ENCODE measurements around the gene CCDC71L.

CCDC71L gene

GRCh38 chr7:106658316-106659165 is 2.4 kb downstream of the CCDC71L start:
- DNase-seq = no peak

GRCh38 chr7:106657085-106657991 is 3.6 kb downstream of the CCDC71L start:
- no peak for DNase-seq

- no peak for DNase-seq
Observed at GRCh38 chr7:106655703-106656498, 5.1 kb downstream of the CCDC71L start.

GRCh38 chr7:106653488-106653887 is 7.5 kb downstream of the CCDC71L start:
- DNase-seq = no peak

GRCh38 chr7:106652909-106653308 is 8.0 kb downstream of the CCDC71L start:
- no peak for DNase-seq

DNA sequence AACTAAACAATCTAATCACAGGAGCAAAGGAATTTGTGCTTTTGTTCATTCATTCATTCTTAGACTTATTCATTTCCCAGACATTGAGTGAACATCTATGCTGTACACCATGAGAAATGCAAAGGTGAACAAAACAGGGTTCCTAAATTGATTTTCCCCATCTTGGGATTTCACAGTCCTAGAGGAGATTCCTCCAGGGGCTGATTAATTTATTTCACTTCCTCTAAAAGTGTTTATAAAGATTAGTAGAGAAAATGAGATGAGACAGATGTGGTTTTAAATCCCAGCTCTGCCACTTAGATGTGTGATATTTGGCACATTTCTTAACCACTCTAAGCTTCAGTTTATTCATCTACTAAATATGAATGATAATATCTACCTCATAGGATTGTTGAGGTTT is 8.9 kb downstream of the CCDC71L start:
- no peak for DNase-seq

DNA sequence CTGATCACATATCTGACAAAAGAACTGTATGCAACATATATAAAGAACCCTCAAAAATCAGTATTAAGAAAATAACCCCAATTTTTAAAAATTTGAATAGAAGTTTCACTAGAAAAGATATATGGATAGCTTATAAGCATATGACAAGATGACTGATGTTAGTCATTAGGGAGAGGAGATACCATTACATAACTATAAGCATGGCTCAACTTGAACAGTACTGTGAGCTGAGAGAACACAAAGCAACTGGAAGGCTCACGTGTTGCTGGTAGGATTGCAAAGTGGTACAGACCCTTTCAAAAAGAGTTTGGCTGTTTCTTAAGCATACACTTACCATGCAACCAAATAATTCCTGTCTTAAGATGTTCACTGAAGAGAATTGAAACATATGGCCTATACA is 14.7 kb downstream of the CCDC71L start:
- no peak for DNase-seq

DNA sequence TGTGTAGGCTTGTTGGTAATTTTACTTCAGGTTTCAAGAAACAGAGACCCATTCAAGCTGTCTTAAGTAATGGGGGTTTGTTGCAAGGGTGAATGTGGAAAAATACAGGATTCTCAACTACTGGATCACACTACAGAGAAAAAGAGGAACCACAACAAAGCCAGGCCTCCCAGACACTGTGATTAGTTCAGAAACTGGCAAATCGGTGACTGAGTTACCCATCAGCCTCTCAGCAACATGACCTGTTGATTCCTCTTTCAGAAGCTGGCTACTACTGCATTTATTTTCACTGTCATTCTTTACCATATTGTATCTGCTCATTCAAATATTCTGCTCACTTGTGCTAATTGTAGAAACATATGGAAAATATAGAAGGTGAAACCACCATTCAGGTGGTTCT is 16.0 kb downstream of the CCDC71L start:
- DNase-seq = no peak

- DNase-seq = no peak
Observed at GRCh38 chr7:106643216-106644000, 17.6 kb downstream of the CCDC71L start.

DNA sequence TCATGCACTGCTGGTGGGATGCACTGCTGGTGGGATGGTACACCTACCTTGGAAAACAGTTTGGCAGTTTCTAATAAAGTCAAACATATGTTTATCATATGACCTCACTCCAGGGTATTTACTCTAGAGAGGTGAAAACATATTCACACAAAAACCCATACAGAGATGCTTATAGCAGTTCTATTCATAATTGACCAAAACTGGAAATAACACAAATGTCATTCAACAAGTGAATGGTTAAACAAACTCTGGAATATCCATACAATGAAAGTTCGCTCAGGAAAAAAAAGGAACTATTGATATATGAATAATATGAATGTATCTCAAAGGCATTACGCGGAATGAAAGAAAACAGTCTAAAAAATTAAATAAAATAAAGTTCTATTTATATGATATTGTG is 19.5 kb downstream of the CCDC71L start:
- no peak for DNase-seq

DNA sequence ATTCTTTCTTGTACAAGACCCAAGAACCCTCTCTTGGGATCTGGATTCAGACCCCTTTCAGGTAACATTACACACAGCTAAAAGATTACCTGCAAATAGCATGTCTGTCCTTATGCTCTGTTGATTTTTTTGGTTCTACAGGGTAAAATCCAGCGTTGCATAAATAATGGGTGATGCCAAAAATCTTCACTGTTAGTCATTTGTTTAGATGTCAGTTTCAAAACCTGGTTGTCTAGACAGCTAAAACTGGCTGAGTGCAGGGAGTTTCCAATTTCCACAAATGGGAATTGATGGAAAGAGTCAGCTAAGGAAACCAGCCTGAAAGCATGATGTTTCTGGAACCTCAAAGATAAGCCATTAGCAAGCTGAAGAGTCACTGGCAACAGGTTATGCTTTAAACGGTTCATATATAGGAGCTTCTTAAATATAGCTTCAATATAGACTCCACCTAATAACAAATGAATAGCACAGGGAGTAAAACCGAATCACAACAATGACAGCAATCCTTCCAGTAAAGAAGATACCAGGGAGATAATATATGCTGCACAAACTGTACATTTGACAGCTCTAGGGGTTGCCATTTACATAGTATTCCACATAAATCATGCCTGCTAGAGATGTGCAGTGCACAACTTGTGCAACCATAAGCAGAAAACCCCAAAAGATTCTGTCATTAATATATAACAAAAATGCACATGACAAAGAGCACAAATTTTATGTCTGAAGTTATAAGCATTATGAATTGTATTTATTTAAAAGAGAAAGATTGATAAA is 20.4 kb downstream of the CCDC71L start:
- DNase-seq = no peak

DNA sequence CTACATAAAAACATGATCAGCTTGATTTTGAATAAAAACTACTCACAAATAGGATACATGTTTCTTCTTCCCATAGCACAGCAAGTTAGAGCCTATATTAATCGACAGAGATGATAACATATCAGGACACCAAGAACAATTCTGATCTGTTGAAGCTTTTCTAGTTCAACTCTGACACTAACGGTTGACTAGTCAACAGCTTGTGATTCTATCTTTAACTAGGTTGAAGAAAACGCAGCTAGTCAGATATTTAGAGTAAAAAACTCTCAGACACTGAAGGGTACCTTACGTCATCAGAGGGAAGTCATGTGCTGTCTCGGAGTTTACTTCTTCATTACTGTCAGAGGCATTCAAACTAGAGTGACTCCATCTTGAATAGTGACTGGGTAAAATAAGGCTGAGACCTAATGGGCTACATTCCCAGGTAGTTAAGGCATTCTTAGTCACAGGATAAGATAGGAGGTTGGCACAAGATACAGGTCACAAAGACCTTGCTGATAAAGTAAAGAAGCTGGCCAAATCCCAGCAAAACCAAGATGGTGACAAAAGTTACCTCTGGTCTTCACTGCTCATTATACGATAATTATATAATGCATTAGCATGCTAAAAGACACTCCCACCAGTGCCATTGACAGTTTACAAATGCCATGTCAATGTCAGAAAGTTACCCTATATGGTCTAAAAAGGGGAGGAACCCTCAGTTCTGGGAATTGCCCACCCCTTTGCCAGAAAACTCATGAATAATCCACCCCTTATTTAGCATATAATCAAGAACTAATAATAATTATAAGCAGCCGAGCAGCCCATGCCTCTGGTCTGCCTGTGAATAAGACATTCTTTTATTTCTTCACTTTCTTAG is 21.3 kb downstream of the CCDC71L start:
- no peak for DNase-seq

DNA sequence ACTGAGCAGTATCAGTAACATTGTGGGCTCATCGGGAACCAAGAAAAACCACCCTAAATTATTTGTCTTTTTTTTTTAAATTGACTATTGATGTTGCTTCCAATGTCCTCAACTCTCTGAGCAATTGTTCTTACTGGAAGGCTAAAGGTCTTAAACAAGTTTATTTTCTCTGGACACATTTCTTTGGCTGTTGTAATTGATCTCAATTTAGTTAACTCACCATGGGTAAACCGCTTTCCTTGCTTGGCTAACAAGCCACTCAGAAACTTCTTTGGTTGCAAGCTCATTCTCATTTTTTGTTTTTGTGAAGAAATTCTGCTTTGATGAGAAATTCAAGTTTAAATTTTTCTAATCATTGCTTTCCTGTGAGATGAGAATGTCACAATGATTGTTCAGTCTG is 25.5 kb downstream of the CCDC71L start:
- DNase-seq = no peak

- no peak for DNase-seq
Observed at GRCh38 chr7:106634958-106635357, 26.0 kb downstream of the CCDC71L start.

DNA sequence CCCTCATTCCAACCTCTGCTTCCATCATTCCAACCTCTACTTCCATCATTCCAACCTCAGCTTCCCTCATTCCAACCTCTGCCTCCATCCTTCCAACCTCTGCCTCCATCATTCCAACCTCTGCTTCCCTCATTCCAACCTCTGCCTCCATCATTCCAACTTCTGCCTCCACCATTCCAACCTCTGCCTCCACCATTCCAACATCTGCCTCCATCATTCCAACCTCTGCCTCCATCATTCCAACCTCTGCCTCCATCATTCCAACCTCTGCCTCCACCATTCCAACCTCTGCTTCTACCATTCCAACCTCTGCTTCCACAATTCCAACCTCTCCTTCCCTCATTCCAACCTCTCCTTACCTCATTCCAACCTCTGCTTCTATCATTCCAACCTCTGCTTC is 30.3 kb downstream of the CCDC71L start:
- DNase-seq = no peak

DNA sequence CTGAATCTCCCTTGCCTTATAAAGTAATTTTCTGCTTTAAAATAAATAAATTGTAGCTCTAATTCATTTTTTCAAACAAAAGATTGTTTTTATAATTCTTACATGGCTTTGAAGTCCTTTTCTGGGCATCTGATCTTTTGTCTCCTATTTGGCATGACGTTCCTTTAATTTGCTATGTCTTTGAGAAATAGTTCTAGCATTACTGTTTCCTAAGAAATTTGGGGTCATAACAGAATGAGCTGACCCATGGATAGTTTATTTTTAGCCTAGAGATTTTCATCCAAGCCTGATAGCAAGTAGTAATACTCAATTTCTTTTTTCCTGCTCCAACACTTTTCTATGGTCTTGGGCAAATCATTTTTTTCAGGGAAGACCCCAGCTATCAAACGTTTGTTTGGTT is 31.4 kb downstream of the CCDC71L start:
- no peak for DNase-seq

- no peak for DNase-seq
Observed at GRCh38 chr7:106626376-106627164, 34.4 kb downstream of the CCDC71L start.

DNA sequence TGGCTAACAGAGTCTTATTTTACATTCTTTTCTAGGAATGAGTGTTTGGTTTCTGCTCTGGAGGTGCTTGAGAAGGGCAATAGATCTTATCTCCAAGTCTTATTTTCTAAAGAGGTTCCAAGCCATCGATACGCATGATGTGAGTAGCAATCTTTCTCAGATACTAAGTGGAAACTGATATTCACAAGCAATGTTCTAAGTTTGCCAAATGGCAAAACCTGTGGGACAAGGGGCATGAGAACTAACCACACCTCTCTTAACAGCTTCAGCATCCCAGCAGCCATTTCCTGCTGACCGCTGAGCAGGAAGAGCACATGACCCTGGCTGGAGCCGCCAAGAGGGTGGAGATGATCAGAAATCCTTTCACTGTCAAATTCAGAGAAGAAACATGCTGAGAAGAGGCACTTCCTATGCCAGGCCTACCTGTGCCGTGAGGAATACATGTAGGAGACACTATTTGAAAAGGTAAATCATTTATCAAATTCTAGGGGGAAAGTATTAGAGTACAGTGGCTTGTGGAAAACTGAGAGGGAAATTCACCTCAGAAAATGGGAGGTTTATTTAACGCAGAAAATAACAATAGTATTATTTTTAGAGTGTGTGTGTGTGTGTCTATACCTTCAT is 35.2 kb downstream of the CCDC71L start:
- DNase-seq = no peak

GRCh38 chr7:106623853-106624252 is 37.1 kb downstream of the CCDC71L start:
- DNase-seq = no peak

All from NCI-H187 (cell line).